Vagina (tissue), 2 donors: ENCODE data around the gene PCDH20. TPM values are rescaled to one million over a fixed set of nuclear protein-coding genes. Genes with fewer than 3 reads are reported as not detected.

ENCODE experiments used
- DNase-seq, 2 donors: peaks; one replicate each; pipeline ENCODE4 v3.0.0-alpha.2; 2017; ENCODE audit errors: extremely low spot score in 2 of 2
- H3K27ac ChIP-seq: fragments of 200-600 bp; sonication (generic); one replicate; pipeline ENCODE4 v1.5.1; 2019
- H3K27me3 ChIP-seq: fragments of 200-600 bp; sonication (generic); one replicate; pipeline ENCODE4 v1.5.1; 2019
- H3K36me3 ChIP-seq, 2 donors: fragments of 200-600 bp; sonication (generic); one replicate each; pipeline ENCODE4 v1.5.1; 2017 to 2019
- H3K4me1 ChIP-seq: fragments of 200-600 bp; sonication (generic); one replicate; pipeline ENCODE4 v1.5.1; 2019
- H3K4me3 ChIP-seq, 2 donors: fragments of 200-600 bp; sonication (generic); 1 replicate in 1 of 2; 2 replicates in 1 of 2; pipeline ENCODE4 v1.5.1; 2016 to 2019
- H3K9me3 ChIP-seq: fragments of 200-600 bp; sonication (generic); one replicate; pipeline ENCODE4 v1.5.1; 2019
- POLR2A ChIP-seq, 2 donors: fragments of 450-650 bp; IDR thresholded peaks; one replicate each; pipeline ENCODE4 v1.6.1; 2017; ENCODE audit warnings: antibody characterized with exemption in 2 of 2, mild to moderate bottlenecking in 2 of 2, moderate library complexity in 2 of 2
- POLR2AphosphoS5 ChIP-seq, 2 donors: sonication (generic); formaldehyde crosslinking; IDR thresholded peaks; one replicate each; pipeline ENCODE4 v1.9.0; 2017; ENCODE audit warnings: antibody characterized with exemption in 2 of 2, mild to moderate bottlenecking in 2 of 2, low read depth in 1 of 2; ENCODE audit not compliant: insufficient read depth in 1 of 2
- intact Hi-C: fragments of 100-400 bp; cut with DNase I; formaldehyde crosslinking; loops from one replicate; pipeline ENCODE4 v1.15.1; 2023
- total RNA-seq: library from RNA; depleted of rRNA; stranded (reverse); fragments of >200 nt; gene quantifications from one replicate; pipeline ENCODE4 v1.2.3, GENCODE V29; 2016
- TF ChIP-seq, protein P1 (sequence below), 3 experiments: fragments of 450-650 bp in 2 of 3; fragments of 200-600 bp in 1 of 3; sonication (generic) in 1 of 3; IDR thresholded peaks; one replicate each; pipeline ENCODE4 v1.5.1; 2017 to 2019; ENCODE audit warnings: antibody characterized with exemption in 3 of 3, mild to moderate bottlenecking in 2 of 3, moderate library complexity in 2 of 3

The PCDH20 gene
- total RNA-seq, 1 donor from 2014 or later, result 0.98 TPM

DNA sequence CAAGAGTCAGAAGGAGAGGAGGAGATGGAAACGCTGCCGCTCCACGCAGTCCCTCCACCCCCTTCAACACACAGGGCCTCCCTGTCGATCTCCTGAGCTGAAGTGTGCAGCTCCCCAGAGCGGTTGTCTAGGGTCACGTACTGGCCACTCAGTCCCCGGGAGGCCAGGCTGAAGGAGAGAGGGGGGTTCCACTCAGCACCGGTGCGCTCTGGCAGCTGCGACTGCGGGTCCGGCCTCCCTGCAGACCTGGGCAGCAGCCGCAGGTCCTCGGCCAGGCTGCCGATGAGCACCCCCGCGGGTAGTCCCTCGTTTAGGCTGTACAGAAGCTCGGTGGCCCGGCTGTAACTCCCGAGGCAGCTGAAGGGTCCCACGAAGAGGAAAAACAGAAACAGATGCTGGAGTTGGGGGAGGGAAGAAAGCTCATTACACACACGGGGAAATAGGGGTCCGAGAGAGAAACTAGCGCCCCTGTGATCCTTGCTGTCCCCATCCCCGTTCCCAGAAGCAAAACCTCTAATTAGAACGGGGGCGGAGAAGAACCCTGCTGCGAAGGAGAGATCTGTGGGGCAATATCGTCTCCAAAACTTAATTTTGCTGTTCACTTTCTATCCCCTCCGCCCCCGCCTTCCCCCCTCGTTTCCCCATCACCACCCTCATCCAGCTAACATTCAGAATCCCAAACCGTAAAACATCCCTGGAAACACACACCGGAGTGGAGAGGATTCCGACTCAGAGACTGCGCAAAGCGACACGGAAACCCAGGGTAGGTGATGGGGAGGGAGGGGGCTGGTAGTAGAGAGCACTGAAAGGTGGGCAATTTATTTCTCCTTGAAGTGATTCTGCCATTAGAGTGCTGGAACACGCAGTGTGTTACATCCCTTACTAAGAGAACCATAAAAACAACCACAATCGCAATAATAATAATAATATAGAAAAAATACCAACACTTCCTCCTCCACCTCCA, 1.8 kb downstream of the PCDH20 start:
- intact Hi-C loops, result no loop called here
- no peaks in the 10 kb centered on the region for H3K9me3 ChIP-seq

DNA sequence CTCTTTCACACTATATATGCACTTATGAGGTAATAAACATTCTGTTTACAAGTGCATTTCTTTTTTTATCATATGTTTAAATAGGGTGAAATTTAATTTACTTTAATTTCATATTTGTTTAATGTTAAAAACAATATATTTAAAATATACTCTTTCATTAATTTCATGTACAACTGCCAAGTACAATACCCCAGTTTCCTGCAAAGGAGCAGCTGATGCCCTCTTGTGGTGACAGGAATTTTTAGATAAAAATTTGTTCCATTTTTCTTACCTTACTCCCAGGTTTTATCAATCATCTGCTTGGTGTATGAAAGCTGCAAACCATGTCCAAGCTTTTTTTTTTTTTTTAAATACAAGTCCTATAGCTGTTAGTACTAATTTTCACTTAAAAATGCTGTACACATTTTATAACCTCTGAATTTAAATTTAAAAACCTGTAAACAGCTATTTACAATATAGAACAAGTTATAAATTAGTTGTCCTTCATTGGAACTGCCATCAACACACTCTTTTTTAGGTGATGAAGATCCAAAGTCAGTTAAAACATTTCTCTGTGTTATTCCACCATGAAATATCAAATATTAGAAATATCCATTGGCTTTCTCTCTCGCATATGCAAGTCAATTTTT, 4.9 kb downstream of the PCDH20 start:
- DNase-seq, result no peak

More for the DNA sequence above, 1.8 kb downstream of the PCDH20 start:
- peaks cover 11% of the 10 kb centered on the region for H3K4me1 ChIP-seq
- H3K4me3 ChIP-seq, result peak overlapping the region; percentile 27 to 44
- H3K36me3 ChIP-seq, result no peaks in the 10 kb centered on the region
- no peak overlapping the region for H3K27ac ChIP-seq
- TF ChIP-seq, protein P1, sequence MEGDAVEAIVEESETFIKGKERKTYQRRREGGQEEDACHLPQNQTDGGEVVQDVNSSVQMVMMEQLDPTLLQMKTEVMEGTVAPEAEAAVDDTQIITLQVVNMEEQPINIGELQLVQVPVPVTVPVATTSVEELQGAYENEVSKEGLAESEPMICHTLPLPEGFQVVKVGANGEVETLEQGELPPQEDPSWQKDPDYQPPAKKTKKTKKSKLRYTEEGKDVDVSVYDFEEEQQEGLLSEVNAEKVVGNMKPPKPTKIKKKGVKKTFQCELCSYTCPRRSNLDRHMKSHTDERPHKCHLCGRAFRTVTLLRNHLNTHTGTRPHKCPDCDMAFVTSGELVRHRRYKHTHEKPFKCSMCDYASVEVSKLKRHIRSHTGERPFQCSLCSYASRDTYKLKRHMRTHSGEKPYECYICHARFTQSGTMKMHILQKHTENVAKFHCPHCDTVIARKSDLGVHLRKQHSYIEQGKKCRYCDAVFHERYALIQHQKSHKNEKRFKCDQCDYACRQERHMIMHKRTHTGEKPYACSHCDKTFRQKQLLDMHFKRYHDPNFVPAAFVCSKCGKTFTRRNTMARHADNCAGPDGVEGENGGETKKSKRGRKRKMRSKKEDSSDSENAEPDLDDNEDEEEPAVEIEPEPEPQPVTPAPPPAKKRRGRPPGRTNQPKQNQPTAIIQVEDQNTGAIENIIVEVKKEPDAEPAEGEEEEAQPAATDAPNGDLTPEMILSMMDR (IDR thresholded peaks at IDR 0.05), result no peak
- DNase-seq, result no peak
- H3K27me3 ChIP-seq, result no peaks in the 10 kb centered on the region

DNA sequence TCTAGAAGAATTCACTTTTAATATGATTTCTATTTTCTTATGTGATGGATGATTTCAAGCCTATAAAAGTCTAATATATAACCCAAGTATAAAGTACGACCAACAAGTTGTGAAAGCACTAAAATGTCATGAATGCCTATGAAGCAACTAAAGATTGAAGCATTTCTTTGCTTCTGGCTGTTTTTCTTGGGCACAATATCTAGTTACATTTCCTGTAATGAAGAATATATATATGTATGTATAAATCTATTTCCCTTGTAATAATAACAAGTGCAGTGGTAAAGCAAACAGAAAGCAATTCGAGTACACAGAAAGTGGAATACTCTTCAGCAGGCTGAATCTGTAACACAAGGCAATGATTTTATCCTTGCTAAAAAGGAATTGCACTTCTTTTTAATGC, 5.4 kb downstream of the PCDH20 start:
- intact Hi-C loops, result no loop called here
- H3K27me3 ChIP-seq, result no peaks in the 10 kb centered on the region
- no peak overlapping the region for H3K4me3 ChIP-seq
- H3K36me3 ChIP-seq, result no peaks in the 10 kb centered on the region
- H3K4me1 ChIP-seq, result peaks cover 9% of the 10 kb centered on the region
- DNase-seq, result no peak
- TF ChIP-seq POLR2A (IDR thresholded peaks at IDR 0.05) (no peak), POLR2AphosphoS5 (IDR thresholded peaks at IDR 0.05; ENCODE audit: insufficient read depth in 1 of 2, low read depth in 1 of 2) (no peak)
- TF ChIP-seq, protein P1 (IDR thresholded peaks at IDR 0.05), result no peak
- H3K27ac ChIP-seq, result no peak overlapping the region
- no peaks in the 10 kb centered on the region for H3K9me3 ChIP-seq

More for the DNA sequence above, 4.9 kb downstream of the PCDH20 start:
- no peak overlapping the region for H3K4me3 ChIP-seq
- TF ChIP-seq POLR2A (IDR thresholded peaks at IDR 0.05) (no peak), POLR2AphosphoS5 (IDR thresholded peaks at IDR 0.05; ENCODE audit: insufficient read depth in 1 of 2, low read depth in 1 of 2) (no peak)
- TF ChIP-seq, protein P1 (IDR thresholded peaks at IDR 0.05), result no peak
- no peaks in the 10 kb centered on the region for H3K36me3 ChIP-seq
- intact Hi-C loops, result no loop called here
- H3K27me3 ChIP-seq, result no peaks in the 10 kb centered on the region
- peaks cover 11% of the 10 kb centered on the region for H3K4me1 ChIP-seq
- H3K27ac ChIP-seq, result no peak overlapping the region
- no peaks in the 10 kb centered on the region for H3K9me3 ChIP-seq

DNA sequence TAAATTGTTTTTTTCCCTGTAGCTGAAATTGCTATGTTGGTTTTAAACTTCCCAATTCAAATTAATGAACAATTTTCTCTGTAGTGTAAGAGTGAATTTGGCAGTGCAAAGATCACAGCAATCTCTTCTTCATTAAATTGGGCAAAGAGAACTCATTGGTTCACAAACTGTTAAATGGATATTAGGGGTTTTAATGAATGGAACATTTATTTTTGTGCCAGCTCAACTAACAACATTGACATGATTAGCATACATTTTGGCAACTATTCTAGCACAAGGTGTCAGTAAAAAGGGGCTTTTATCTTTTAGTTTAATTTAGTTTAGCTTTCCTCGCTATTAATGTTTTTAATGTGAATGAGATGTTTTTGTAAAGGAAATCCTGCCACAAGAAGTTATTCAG, 7.1 kb downstream of the PCDH20 start:
- TF ChIP-seq, protein P1 (IDR thresholded peaks at IDR 0.05), result no peak
- TF ChIP-seq POLR2AphosphoS5 (IDR thresholded peaks at IDR 0.05; ENCODE audit: insufficient read depth in 1 of 2, low read depth in 1 of 2), result no peak
- no peak for TF ChIP-seq POLR2A (IDR thresholded peaks at IDR 0.05)
- no peaks in the 10 kb centered on the region for H3K27me3 ChIP-seq
- DNase-seq, result no peak
- no peaks in the 10 kb centered on the region for H3K36me3 ChIP-seq
- intact Hi-C loops, result no loop called here
- no peaks in the 10 kb centered on the region for H3K9me3 ChIP-seq
- no peak overlapping the region for H3K4me3 ChIP-seq
- H3K27ac ChIP-seq, result no peak overlapping the region
- H3K4me1 ChIP-seq, result no peaks in the 10 kb centered on the region

DNA sequence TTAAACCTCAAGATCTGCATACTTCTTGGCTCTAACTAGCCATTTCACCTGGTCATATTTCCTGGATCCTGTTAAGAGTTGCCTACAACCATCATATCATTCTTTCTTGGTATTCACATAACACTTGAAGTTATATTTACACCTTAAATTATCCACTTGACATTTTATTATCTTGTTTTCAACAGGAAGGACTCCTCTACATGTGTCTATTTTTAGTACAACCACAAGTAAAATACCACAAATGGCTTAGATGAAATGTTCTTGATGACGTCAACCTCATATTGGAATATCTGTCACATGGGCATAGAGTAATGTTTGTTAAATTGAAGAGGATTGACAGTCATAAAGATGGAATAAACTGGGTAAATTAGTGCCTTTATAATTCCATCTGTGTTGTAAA, 9.4 kb downstream of the PCDH20 start:
- Histone ChIP-seq H3K27ac (no peak overlapping the region), H3K4me3 (no peak overlapping the region), H3K27me3 (no peaks in the 10 kb centered on the region), H3K4me1 (no peaks in the 10 kb centered on the region), H3K36me3 (no peaks in the 10 kb centered on the region), H3K9me3 (no peaks in the 10 kb centered on the region)
- intact Hi-C loops, result no loop called here
- no peak for DNase-seq
- TF ChIP-seq POLR2AphosphoS5 (IDR thresholded peaks at IDR 0.05; ENCODE audit: insufficient read depth in 1 of 2, low read depth in 1 of 2) (no peak), POLR2A (IDR thresholded peaks at IDR 0.05) (no peak)
- TF ChIP-seq, protein P1 (IDR thresholded peaks at IDR 0.05), result no peak
